ENCODE results near the gene BRD4.

GRCh38 chr19:15194938-15195337 lies 137.4 kb downstream of the BRD4 start:
- no peak for TF ChIP-seq REST (IDR thresholded peaks at IDR 0.05; ENCODE audit: unreplicated experiment)
- TF ChIP-seq, protein P1, sequence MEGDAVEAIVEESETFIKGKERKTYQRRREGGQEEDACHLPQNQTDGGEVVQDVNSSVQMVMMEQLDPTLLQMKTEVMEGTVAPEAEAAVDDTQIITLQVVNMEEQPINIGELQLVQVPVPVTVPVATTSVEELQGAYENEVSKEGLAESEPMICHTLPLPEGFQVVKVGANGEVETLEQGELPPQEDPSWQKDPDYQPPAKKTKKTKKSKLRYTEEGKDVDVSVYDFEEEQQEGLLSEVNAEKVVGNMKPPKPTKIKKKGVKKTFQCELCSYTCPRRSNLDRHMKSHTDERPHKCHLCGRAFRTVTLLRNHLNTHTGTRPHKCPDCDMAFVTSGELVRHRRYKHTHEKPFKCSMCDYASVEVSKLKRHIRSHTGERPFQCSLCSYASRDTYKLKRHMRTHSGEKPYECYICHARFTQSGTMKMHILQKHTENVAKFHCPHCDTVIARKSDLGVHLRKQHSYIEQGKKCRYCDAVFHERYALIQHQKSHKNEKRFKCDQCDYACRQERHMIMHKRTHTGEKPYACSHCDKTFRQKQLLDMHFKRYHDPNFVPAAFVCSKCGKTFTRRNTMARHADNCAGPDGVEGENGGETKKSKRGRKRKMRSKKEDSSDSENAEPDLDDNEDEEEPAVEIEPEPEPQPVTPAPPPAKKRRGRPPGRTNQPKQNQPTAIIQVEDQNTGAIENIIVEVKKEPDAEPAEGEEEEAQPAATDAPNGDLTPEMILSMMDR (conservative IDR thresholded peaks at IDR 0.05; ENCODE audit: low read depth in 2 of 2): no peak
- TF ChIP-seq EZH2 (IDR thresholded peaks at IDR 0.05; ENCODE audit: low read depth, unreplicated experiment): no peak
- TF ChIP-seq ETS1 (IDR thresholded peaks at IDR 0.05): no peak
- no peak for TF ChIP-seq POLR2AphosphoS5 (IDR thresholded peaks at IDR 0.05; ENCODE audit: low read depth)
- no peak for TF ChIP-seq CREB1 (CRISPR knock-in tag; IDR thresholded peaks at IDR 0.05; ENCODE audit: low read depth)
- no peak for TF ChIP-seq ZNF114 (CRISPR knock-in tag; IDR thresholded peaks at IDR 0.05)
- no peak for TF ChIP-seq JUNB (IDR thresholded peaks at IDR 0.05; ENCODE audit: unreplicated experiment)
- TF ChIP-seq EZH2phosphoT487 (IDR thresholded peaks at IDR 0.05; ENCODE audit: unreplicated experiment): no peak
